RPMI8226 (cell line): ENCODE results near the gene RPLP1.

Experiments used
- DNase-seq: peaks from one replicate; pipeline ENCODE4 v3.0.0-alpha.2; 2015

The RPLP1 gene

GRCh38 chr15:69499521-69500211 is 47.0 kb downstream of the RPLP1 start:
- peak; percentile 40 for DNase-seq

- DNase-seq, result no peak
Measured at GRCh38 chr15:69500339-69500738, 47.7 kb downstream of the RPLP1 start.

- no peak for DNase-seq
Measured at GRCh38 chr15:69501456-69501855, 48.8 kb downstream of the RPLP1 start.

GRCh38 chr15:69502470-69503045 is 49.9 kb downstream of the RPLP1 start:
- DNase-seq, result no peak

- DNase-seq, result no peak
Measured at GRCh38 chr15:69504352-69505040, 51.9 kb downstream of the RPLP1 start.
